PC-9 (cell line): ENCODE data around the gene SLC36A2. TPM values are rescaled to one million over a fixed set of nuclear protein-coding genes. Genes with fewer than 3 reads are reported as not detected.

Experiments
- BruUV-seq: library from RNA; stranded (reverse); fragments of 400-500 nt; replicated peaks from 2 replicates; lab custom pipeline; 2021; lab: Mats Ljungman, UMichigan
- CTCF ChIA-PET: fragments of 300-600 bp; sonication (Branson Sonifier 250); formaldehyde crosslinking; loops from one replicate; lab custom pipeline; 2022; ENCODE audit warnings: antibody characterized with exemption; lab: Charles Lee
- POLR2A ChIA-PET: fragments of 300-600 bp; sonication (Branson Sonifier 250); formaldehyde crosslinking; loops from one replicate; lab custom pipeline; 2022; ENCODE audit warnings: antibody characterized with exemption; ENCODE audit not compliant: unreplicated experiment; lab: Charles Lee
- DNase-seq, 2 experiments: peaks; one replicate each; pipeline versions ENCODE4 v3.0.0 to v3.0.0-alpha.2; 2015 to 2022; ENCODE audit warnings: mixed read lengths in 1 of 2
- H2AFZ ChIP-seq: fragments of 200-600 bp; sonication (generic); 2 replicates; pipeline ENCODE4 v1.8.1; 2017; ENCODE audit warnings: antibody characterized with exemption
- H3F3A ChIP-seq: fragments of 200-600 bp; sonication (generic); 2 replicates; pipeline ENCODE4 v1.8.1; 2017; ENCODE audit warnings: antibody characterized with exemption, mild to moderate bottlenecking, low read depth; ENCODE audit not compliant: insufficient read depth
- H3K27ac ChIP-seq: fragments of 200-600 bp; sonication (generic); 2 replicates; pipeline ENCODE4 v1.6.1; 2016; ENCODE audit warnings: mixed run types
- H3K27me3 ChIP-seq: fragments of 200-600 bp; sonication (generic); 2 replicates; pipeline ENCODE4 v1.6.1; 2016; ENCODE audit warnings: low read depth, mixed run types; ENCODE audit not compliant: insufficient read depth
- H3K36me3 ChIP-seq: fragments of 200-600 bp; sonication (generic); 2 replicates; pipeline ENCODE4 v1.6.1; 2016; ENCODE audit warnings: low read depth, mixed run types
- H3K4me1 ChIP-seq: fragments of 200-600 bp; sonication (generic); replicated peaks from 2 replicates; pipeline ENCODE4 v1.6.1; 2016; ENCODE audit warnings: mixed run types; ENCODE audit not compliant: insufficient read depth
- H3K4me2 ChIP-seq: fragments of 200-600 bp; sonication (generic); 2 replicates; pipeline ENCODE4 v1.6.1; 2017; ENCODE audit warnings: mixed run types
- H3K4me3 ChIP-seq: fragments of 200-600 bp; sonication (generic); 2 replicates; pipeline ENCODE4 v1.6.1; 2016; ENCODE audit warnings: mixed run types
- H3K79me2 ChIP-seq: fragments of 200-600 bp; sonication (generic); 2 replicates; pipeline ENCODE4 v1.6.1; 2017; ENCODE audit warnings: low read depth, mixed run types
- H3K9me2 ChIP-seq: fragments of 200-600 bp; sonication (generic); 2 replicates; pipeline ENCODE4 v1.8.1; 2017; ENCODE audit warnings: mild to moderate bottlenecking; ENCODE audit not compliant: insufficient read depth
- H3K9me3 ChIP-seq: fragments of 200-600 bp; sonication (generic); 2 replicates; pipeline ENCODE4 v1.8.1; 2016; ENCODE audit warnings: low read depth; ENCODE audit not compliant: insufficient read depth
- H4K20me1 ChIP-seq: fragments of 200-600 bp; sonication (generic); 2 replicates; pipeline ENCODE4 v1.8.1; 2017; ENCODE audit not compliant: insufficient read depth
- EZH2 ChIP-seq: fragments of 200-600 bp; sonication (generic); IDR thresholded peaks from 2 replicates; pipeline ENCODE4 v1.8.0; 2017; ENCODE audit warnings: antibody characterized with exemption, low read depth
- intact Hi-C: fragments of 100-400 bp; cut with micrococcal nuclease; formaldehyde crosslinking; loops from one replicate; pipeline ENCODE4 v1.10.0; 2022; ENCODE audit not compliant: unreplicated experiment
- total RNA-seq: library from RNA; stranded (reverse); gene quantifications from 2 replicates; pipeline ENCODE4 v1.2.3, GENCODE V29; 2021
- TF ChIP-seq, protein P1 (sequence below): fragments of 200-600 bp; sonication (generic); conservative IDR thresholded peaks from 2 replicates; pipeline ENCODE4 v1.6.1; 2017; ENCODE audit warnings: mixed run types, antibody characterized with exemption, mild to moderate bottlenecking, moderate library complexity

Gene SLC36A2
- total RNA-seq, 1 experiment from 2014 or later: not detected

- no peaks in the 10 kb centered on the region for H3K36me3 ChIP-seq
- no peak overlapping the region for H3K4me2 ChIP-seq
- no TSS peak for BruUV-seq
Observed at GRCh38 chr5:151357097-151357496, 9.7 kb upstream of the SLC36A2 start.

DNA sequence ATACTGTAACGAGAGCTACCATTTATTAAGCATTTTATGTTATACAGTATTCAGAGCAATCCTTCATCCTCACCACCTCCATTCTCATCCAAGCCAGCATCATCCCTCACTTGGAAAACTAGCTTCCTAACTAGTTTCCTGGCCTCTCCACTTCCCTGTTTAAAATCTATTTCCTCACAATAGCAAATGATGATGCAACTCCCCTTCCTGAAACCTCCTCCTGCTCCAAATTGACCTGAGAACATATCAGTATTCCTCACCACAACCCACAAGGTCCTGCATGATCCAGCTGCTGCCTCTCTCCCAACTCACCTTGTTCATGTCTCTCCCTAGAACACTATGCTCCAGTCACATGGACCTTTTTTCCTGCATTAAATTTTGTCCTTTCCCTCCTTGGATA is 4.3 kb upstream of the SLC36A2 start:
- no peak overlapping the region for H3K4me2 ChIP-seq

More at GRCh38 chr5:151357097-151357496, 9.7 kb upstream of the SLC36A2 start:
- intact Hi-C loops: no loop called here
- Histone ChIP-seq H2AFZ (no peak overlapping the region), H3K79me2 (no peaks in the 10 kb centered on the region), H3K27me3 (no peaks in the 10 kb centered on the region), H4K20me1 (no peaks in the 10 kb centered on the region), H3K27ac (no peak overlapping the region), H3K9me3 (no peaks in the 10 kb centered on the region), H3K9me2 (no peaks in the 10 kb centered on the region), H3F3A (no peaks in the 10 kb centered on the region), H3K4me1 (no peaks in the 10 kb centered on the region), H3K4me3 (no peak overlapping the region)
- TF ChIP-seq, protein P1, sequence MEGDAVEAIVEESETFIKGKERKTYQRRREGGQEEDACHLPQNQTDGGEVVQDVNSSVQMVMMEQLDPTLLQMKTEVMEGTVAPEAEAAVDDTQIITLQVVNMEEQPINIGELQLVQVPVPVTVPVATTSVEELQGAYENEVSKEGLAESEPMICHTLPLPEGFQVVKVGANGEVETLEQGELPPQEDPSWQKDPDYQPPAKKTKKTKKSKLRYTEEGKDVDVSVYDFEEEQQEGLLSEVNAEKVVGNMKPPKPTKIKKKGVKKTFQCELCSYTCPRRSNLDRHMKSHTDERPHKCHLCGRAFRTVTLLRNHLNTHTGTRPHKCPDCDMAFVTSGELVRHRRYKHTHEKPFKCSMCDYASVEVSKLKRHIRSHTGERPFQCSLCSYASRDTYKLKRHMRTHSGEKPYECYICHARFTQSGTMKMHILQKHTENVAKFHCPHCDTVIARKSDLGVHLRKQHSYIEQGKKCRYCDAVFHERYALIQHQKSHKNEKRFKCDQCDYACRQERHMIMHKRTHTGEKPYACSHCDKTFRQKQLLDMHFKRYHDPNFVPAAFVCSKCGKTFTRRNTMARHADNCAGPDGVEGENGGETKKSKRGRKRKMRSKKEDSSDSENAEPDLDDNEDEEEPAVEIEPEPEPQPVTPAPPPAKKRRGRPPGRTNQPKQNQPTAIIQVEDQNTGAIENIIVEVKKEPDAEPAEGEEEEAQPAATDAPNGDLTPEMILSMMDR: no peak
- no peak for TF ChIP-seq EZH2
- ChIA-PET POLR2A (no interaction called here), CTCF (no interaction called here)
- no peak for DNase-seq

GRCh38 chr5:151348789-151349188 is 1.4 kb upstream of the SLC36A2 start:
- no peak overlapping the region for H3K27ac ChIP-seq
- H3K4me2 ChIP-seq: no peak overlapping the region
- no peaks in the 10 kb centered on the region for H3K9me3 ChIP-seq
- no peaks in the 10 kb centered on the region for H4K20me1 ChIP-seq
- BruUV-seq: no TSS peak
- intact Hi-C loops: no loop called here
- CTCF ChIA-PET: no interaction called here
- H3K4me3 ChIP-seq: no peak overlapping the region
- H3F3A ChIP-seq: no peaks in the 10 kb centered on the region
- DNase-seq: no peak
- no peaks in the 10 kb centered on the region for H3K79me2 ChIP-seq
- H2AFZ ChIP-seq: no peak overlapping the region
- POLR2A ChIA-PET: interaction anchor here (0.7 kb wide), 1 partner anchor 34 kb away, joined by 3 read pairs; no protein-coding TSS in a partner anchor
- TF ChIP-seq, protein P1: no peak
- no peak for TF ChIP-seq EZH2
- no peaks in the 10 kb centered on the region for H3K4me1 ChIP-seq
- no peaks in the 10 kb centered on the region for H3K9me2 ChIP-seq
- H3K27me3 ChIP-seq: peaks cover 34% of the 10 kb centered on the region
- no peaks in the 10 kb centered on the region for H3K36me3 ChIP-seq

More for the DNA sequence above, 4.3 kb upstream of the SLC36A2 start:
- POLR2A ChIA-PET: no interaction called here
- Histone ChIP-seq H3K27ac (no peak overlapping the region), H3K9me2 (no peaks in the 10 kb centered on the region), H3K27me3 (peaks cover 7% of the 10 kb centered on the region; the same call in 1 of the 2 replicates), H3K4me3 (no peak overlapping the region), H3K4me1 (no peaks in the 10 kb centered on the region), H3F3A (no peaks in the 10 kb centered on the region), H4K20me1 (no peaks in the 10 kb centered on the region), H3K36me3 (no peaks in the 10 kb centered on the region), H2AFZ (no peak overlapping the region), H3K9me3 (no peaks in the 10 kb centered on the region), H3K79me2 (no peaks in the 10 kb centered on the region)
- CTCF ChIA-PET: no interaction called here
- no peak for DNase-seq
- no TSS peak for BruUV-seq
- TF ChIP-seq, protein P1: no peak
- no peak for TF ChIP-seq EZH2
- intact Hi-C loops: no loop called here
